Upper lobe of left lung (tissue), 4 donors: Measurements from ENCODE around the gene PPP2CA.

Experiments used
- CTCF ChIP-seq, 6 experiments: fragments of 450-650 bp in 4 of 6; fragments of 200-600 bp in 2 of 6; sonication (generic) in 2 of 6; IDR thresholded peaks; one replicate each; pipeline ENCODE4 v1.5.1; 2016 to 2019; ENCODE audit warnings: antibody characterized with exemption in 6 of 6
- EP300 ChIP-seq, 4 donors: sonication (generic); formaldehyde crosslinking; IDR thresholded peaks; one replicate each; pipeline ENCODE4 v1.5.1; 2017; ENCODE audit warnings: antibody characterized with exemption in 4 of 4, control low read depth in 2 of 4
- POLR2AphosphoS5 ChIP-seq, 2 donors: sonication (generic); formaldehyde crosslinking; IDR thresholded peaks; one replicate each; pipeline ENCODE4 v1.5.1; 2017; ENCODE audit warnings: antibody characterized with exemption in 2 of 2

GRCh38 chr5:134242146-134242545 lies 16.3 kb upstream of the PPP2CA start:
- no peak for TF ChIP-seq CTCF (IDR thresholded peaks at IDR 0.05)
- no peak for TF ChIP-seq POLR2AphosphoS5 (IDR thresholded peaks at IDR 0.05)
- TF ChIP-seq EP300 (IDR thresholded peaks at IDR 0.05), result no peak
